Right lobe of liver (tissue), 4 donors: ENCODE data around the gene REM2.

Experiments used
- CTCF ChIP-seq, 4 donors: fragments of 200-600 bp in 3 of 4; fragments of 450-650 bp in 1 of 4; IDR thresholded peaks; one replicate each; pipeline versions ENCODE4 v1.5.1 to v1.8.0; 2016 to 2022; ENCODE audit warnings: antibody characterized with exemption in 4 of 4, mild to moderate bottlenecking in 2 of 4
- POLR2A ChIP-seq: fragments of 450-650 bp; IDR thresholded peaks from one replicate; pipeline ENCODE4 v1.6.1; 2017; ENCODE audit warnings: antibody characterized with exemption, mild to moderate bottlenecking
- donor health status: DM: no; HTN: no; CAD: no.
- donor health status: DM: no; HTN: no; CAD: no.
- donor health status: DM: no; HTN: yes; CAD: no.

- TF ChIP-seq CTCF (IDR thresholded peaks at IDR 0.05) (peak in 3 of 4 donors; percentile 5 to 7 (median 6)), POLR2A (no peak)
Observed at GRCh38 chr14:22865424-22866405, 17.3 kb upstream of the REM2 start.
